HEK293 (cell line): ENCODE data around the gene ARHGEF39.

Experiments
- CTCF ChIA-PET: fragments of 350-600 bp; formaldehyde crosslinking; extraction: SDS; loops from one replicate; lab custom pipeline; 2021; ENCODE audit warnings: antibody characterized with exemption; lab: Yijun Ruan, JAX
- POLR2A ChIA-PET: fragments of 300-600 bp; formaldehyde crosslinking; extraction: SDS; loops from one replicate; lab custom pipeline; 2020; ENCODE audit warnings: antibody characterized with exemption, inconsistent platforms; lab: Yijun Ruan, JAX
- H3K27ac ChIP-seq: fragments of 200-500 bp; sonication (Bioruptor generic); 2 replicates; pipeline ENCODE4 v1.5.1; 2014; ENCODE audit warnings: low read depth, low read length, control low read depth, inconsistent platforms; ENCODE audit errors: extremely low read depth
- H3K36me3 ChIP-seq, 2 experiments: fragments of 200-500 bp in 1 of 2; sonication (Bioruptor generic) in 1 of 2; 1 replicate in 1 of 2; 2 replicates in 1 of 2; pipeline ENCODE4 v1.5.1; 2014 to 2017; ENCODE audit warnings: inconsistent platforms in 2 of 2, low read length in 2 of 2; ENCODE audit not compliant: control insufficient read depth in 2 of 2, insufficient read depth in 1 of 2
- H3K4me1 ChIP-seq: fragments of 200-500 bp; sonication (Bioruptor generic); 2 replicates; pipeline ENCODE4 v1.5.1; 2014; ENCODE audit warnings: mild to moderate bottlenecking, low read length, inconsistent platforms; ENCODE audit not compliant: control insufficient read depth, insufficient read depth
- H3K4me3 ChIP-seq: 2 replicates; pipeline ENCODE4 v1.5.1; 2011; ENCODE audit warnings: low read depth, mild to moderate bottlenecking, control low read depth, low read length, moderate library complexity
- H3K9me3 ChIP-seq: fragments of 200-500 bp; sonication (Bioruptor generic); 2 replicates; pipeline ENCODE4 v1.5.1; 2014; ENCODE audit warnings: low read depth, low read length, inconsistent platforms; ENCODE audit not compliant: control insufficient read depth, insufficient read depth
- BCL6B ChIP-seq: fragments of 450-650 bp; formaldehyde crosslinking; IDR thresholded peaks from 2 replicates; pipeline ENCODE4 v1.5.1; 2017; ENCODE audit warnings: missing biosample characterization, missing genetic modification characterization
- CTCF ChIP-seq: fragments of 450-650 bp; formaldehyde crosslinking; IDR thresholded peaks from 2 replicates; pipeline ENCODE4 v1.5.1; 2016; ENCODE audit warnings: missing biosample characterization, missing genetic modification characterization
- GLI4 ChIP-seq: fragments of 450-650 bp; formaldehyde crosslinking; IDR thresholded peaks from 2 replicates; pipeline ENCODE4 v1.5.1; 2016; ENCODE audit warnings: missing biosample characterization, missing genetic modification characterization
- PATZ1 ChIP-seq: fragments of 450-650 bp; formaldehyde crosslinking; IDR thresholded peaks from 2 replicates; pipeline ENCODE4 v1.5.1; 2016; ENCODE audit warnings: missing biosample characterization, missing genetic modification characterization
- REST ChIP-seq: fragments of 450-650 bp; formaldehyde crosslinking; IDR thresholded peaks from 2 replicates; pipeline ENCODE4 v1.5.1; 2016; ENCODE audit warnings: missing biosample characterization, missing genetic modification characterization
- SCRT2 ChIP-seq: fragments of 450-650 bp; formaldehyde crosslinking; IDR thresholded peaks from 2 replicates; pipeline ENCODE4 v1.5.1; 2016; ENCODE audit warnings: missing biosample characterization, missing genetic modification characterization
- ZBTB7A ChIP-seq: fragments of 450-650 bp; formaldehyde crosslinking; IDR thresholded peaks from 2 replicates; pipeline ENCODE4 v1.5.1; 2016; ENCODE audit warnings: low read depth, missing biosample characterization, missing genetic modification characterization
- ZNF121 ChIP-seq: fragments of 450-650 bp; formaldehyde crosslinking; IDR thresholded peaks from 2 replicates; pipeline ENCODE4 v1.5.1; 2016; ENCODE audit warnings: missing biosample characterization, missing genetic modification characterization
- ZNF18 ChIP-seq: fragments of 450-650 bp; formaldehyde crosslinking; IDR thresholded peaks from 2 replicates; pipeline ENCODE4 v1.5.1; 2016; ENCODE audit warnings: missing biosample characterization, missing genetic modification characterization
- ZNF23 ChIP-seq: fragments of 450-650 bp; formaldehyde crosslinking; IDR thresholded peaks from 2 replicates; pipeline ENCODE4 v1.5.1; 2016; ENCODE audit warnings: missing biosample characterization, missing genetic modification characterization, borderline replicate concordance
- ZNF324 ChIP-seq: fragments of 450-650 bp; formaldehyde crosslinking; IDR thresholded peaks from 2 replicates; pipeline ENCODE4 v1.5.1; 2016; ENCODE audit warnings: missing biosample characterization, missing genetic modification characterization
- ZNF391 ChIP-seq: fragments of 450-650 bp; formaldehyde crosslinking; IDR thresholded peaks from 2 replicates; pipeline ENCODE4 v1.5.1; 2016; ENCODE audit warnings: low read depth, missing biosample characterization, missing genetic modification characterization, borderline replicate concordance
- ZNF423 ChIP-seq: fragments of 450-650 bp; formaldehyde crosslinking; IDR thresholded peaks from 2 replicates; pipeline ENCODE4 v1.5.1; 2016; ENCODE audit warnings: missing biosample characterization, missing genetic modification characterization
- ZNF600 ChIP-seq: fragments of 450-650 bp; formaldehyde crosslinking; IDR thresholded peaks from 2 replicates; pipeline ENCODE4 v1.5.1; 2016; ENCODE audit warnings: missing biosample characterization, missing genetic modification characterization
- ZNF658 ChIP-seq: fragments of 450-650 bp; formaldehyde crosslinking; IDR thresholded peaks from 2 replicates; pipeline ENCODE4; 2016; ENCODE audit warnings: missing biosample characterization, missing genetic modification characterization
- ZNF677 ChIP-seq: fragments of 450-650 bp; IDR thresholded peaks from 2 replicates; pipeline ENCODE4 v1.5.0; 2018; ENCODE audit warnings: missing biosample characterization, mild to moderate bottlenecking, missing genetic modification characterization, moderate library complexity
- ZNF707 ChIP-seq: fragments of 450-650 bp; formaldehyde crosslinking; IDR thresholded peaks from 2 replicates; pipeline ENCODE4 v1.5.1; 2016; ENCODE audit warnings: missing biosample characterization, missing genetic modification characterization
- ZNF837 ChIP-seq: fragments of 450-650 bp; formaldehyde crosslinking; IDR thresholded peaks from 2 replicates; pipeline ENCODE4 v1.5.1; 2016; ENCODE audit warnings: missing biosample characterization, missing genetic modification characterization

The ARHGEF39 gene

GRCh38 chr9:35617548-35617947 is 47.4 kb downstream of the ARHGEF39 start:
- ChIA-PET CTCF (interaction anchor here (0.6 to 0.7 kb wide), 2 partner anchors 11 to 12 kb away, joined by 3 read pairs; no protein-coding TSS in a partner anchor), POLR2A (no interaction called here)
- H3K4me3 ChIP-seq: no peak overlapping the region

More at GRCh38 chr9:35617548-35617947, 47.4 kb downstream of the ARHGEF39 start:
- TF ChIP-seq ZNF23 (tag by site-specific recombination) (no peak), ZNF677 (tag by site-specific recombination) (no peak), ZNF707 (tag by site-specific recombination) (no peak), ZNF423 (tag by site-specific recombination) (no peak), ZNF121 (tag by site-specific recombination) (no peak), ZNF658 (tag by site-specific recombination) (no peak), BCL6B (no peak), CTCF (tag by site-specific recombination) (no peak), ZNF391 (no peak), GLI4 (tag by site-specific recombination) (no peak), PATZ1 (tag by site-specific recombination) (no peak), ZNF18 (tag by site-specific recombination) (no peak), ZNF837 (tag by site-specific recombination) (no peak), ZNF600 (tag by site-specific recombination) (no peak), SCRT2 (tag by site-specific recombination) (no peak), REST (no peak), ZBTB7A (tag by site-specific recombination) (no peak), ZNF324 (no peak)
- Histone ChIP-seq H3K9me3 (no peaks in the 10 kb centered on the region), H3K27ac (no peak overlapping the region), H3K4me1 (no peaks in the 10 kb centered on the region), H3K36me3 (no peaks in the 10 kb centered on the region)
